GM10248 (cell line): ENCODE measurements around the gene MAP3K1.

Experiments used
- CTCF ChIA-PET: fragments of 300-600 bp; sonication (Branson Sonifier 250); formaldehyde crosslinking; extraction: SDS; loops from one replicate; lab custom pipeline; 2021; ENCODE audit warnings: antibody characterized with exemption; lab: Yijun Ruan, JAX
- POLR2A ChIA-PET: fragments of 350-650 bp; sonication (Branson Sonifier 250); formaldehyde crosslinking; extraction: SDS; loops from one replicate; lab custom pipeline; 2020; ENCODE audit warnings: antibody characterized with exemption; lab: Yijun Ruan, JAX
- DNase-seq: peaks from one replicate; pipeline ENCODE4 v3.0.0; 2012; ENCODE audit errors: extremely low spot score
- TF ChIP-seq, protein P1 (sequence below): IDR thresholded peaks from 2 replicates; pipeline ENCODE4 v1.5.1; 2012; ENCODE audit warnings: mild to moderate bottlenecking, low read depth; ENCODE audit errors: extremely low read depth, missing control alignments, control extremely low read depth

The MAP3K1 gene

DNA sequence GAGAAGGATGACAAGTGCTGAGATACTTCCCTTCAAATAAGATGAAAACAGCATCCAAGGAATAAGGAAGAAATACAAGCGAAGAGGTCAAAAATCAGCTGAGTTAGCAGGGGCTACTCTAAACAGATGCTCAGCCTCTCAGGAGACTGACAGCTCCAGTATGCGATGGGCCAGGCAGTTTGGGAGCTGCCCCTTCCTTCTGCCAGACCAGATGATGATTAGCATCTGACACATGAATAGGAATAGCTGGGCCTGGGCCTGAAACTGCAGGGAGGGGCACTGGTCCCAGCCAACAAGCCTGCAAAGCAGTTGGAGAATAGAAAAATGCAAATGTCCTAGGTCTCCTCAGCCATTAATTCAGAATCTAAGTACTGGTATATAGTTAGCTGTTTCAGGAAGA, 13.1 kb upstream of the MAP3K1 start:
- DNase-seq: no peak
- ChIA-PET POLR2A (no interaction called here), CTCF (interaction anchor here (0.9 to 1.6 kb wide), 7 partner anchors 9 to 531 kb away, joined by 3 to 5 read pairs (median 3); no protein-coding TSS in a partner anchor)
- TF ChIP-seq, protein P1, sequence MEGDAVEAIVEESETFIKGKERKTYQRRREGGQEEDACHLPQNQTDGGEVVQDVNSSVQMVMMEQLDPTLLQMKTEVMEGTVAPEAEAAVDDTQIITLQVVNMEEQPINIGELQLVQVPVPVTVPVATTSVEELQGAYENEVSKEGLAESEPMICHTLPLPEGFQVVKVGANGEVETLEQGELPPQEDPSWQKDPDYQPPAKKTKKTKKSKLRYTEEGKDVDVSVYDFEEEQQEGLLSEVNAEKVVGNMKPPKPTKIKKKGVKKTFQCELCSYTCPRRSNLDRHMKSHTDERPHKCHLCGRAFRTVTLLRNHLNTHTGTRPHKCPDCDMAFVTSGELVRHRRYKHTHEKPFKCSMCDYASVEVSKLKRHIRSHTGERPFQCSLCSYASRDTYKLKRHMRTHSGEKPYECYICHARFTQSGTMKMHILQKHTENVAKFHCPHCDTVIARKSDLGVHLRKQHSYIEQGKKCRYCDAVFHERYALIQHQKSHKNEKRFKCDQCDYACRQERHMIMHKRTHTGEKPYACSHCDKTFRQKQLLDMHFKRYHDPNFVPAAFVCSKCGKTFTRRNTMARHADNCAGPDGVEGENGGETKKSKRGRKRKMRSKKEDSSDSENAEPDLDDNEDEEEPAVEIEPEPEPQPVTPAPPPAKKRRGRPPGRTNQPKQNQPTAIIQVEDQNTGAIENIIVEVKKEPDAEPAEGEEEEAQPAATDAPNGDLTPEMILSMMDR: no peak

DNA sequence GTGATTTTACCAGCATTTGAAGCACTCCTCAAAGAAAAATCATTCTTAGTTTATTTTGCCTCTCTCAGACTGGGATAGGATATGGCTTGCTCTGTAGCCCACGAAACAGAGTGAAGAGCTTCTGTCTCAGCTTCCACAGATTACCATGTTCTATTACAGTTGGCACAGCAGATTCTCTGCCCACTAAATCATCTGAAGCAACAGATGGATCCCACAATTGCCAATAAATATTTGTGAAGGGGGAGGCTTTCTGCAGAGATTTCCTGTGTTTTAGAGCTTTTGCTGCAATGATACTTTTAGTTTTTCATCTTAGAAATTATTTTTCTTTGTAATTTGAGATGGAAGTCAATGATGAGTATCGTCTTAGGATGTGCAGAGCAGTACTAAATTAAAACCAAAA, 12.3 kb upstream of the MAP3K1 start:
- POLR2A ChIA-PET: interaction anchor here (0.5 kb wide), 1 partner anchor 1496 kb away, joined by 3 read pairs; the partner anchor contains the start of gene DHX29
- no peak for DNase-seq
- CTCF ChIA-PET: interaction anchor here (0.9 to 1.6 kb wide), 5 partner anchors 10 to 115 kb away, joined by 3 read pairs; no protein-coding TSS in a partner anchor
- TF ChIP-seq, protein P1: no peak

DNA sequence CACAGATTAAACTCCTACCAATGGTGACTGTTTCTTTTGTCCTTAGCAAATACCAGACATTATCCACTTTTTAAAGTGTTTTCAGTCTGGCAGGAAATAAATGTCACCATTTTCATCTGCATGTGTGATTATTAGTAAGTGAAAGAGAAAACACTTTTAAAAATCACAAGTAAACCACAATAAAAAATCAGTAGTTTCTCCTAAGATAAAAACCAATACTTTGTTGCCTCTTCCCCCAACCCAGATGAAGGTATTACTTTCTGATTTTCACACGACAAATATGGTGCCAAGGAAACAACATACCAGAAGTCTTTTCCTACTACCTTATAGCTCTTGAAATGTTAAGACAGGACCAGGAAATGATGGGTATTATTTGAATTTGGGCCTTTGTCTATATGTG, 11.5 kb upstream of the MAP3K1 start:
- CTCF ChIA-PET: interaction anchor here (1.5 kb wide), 1 partner anchor 10 kb away, joined by 3 read pairs; no protein-coding TSS in a partner anchor
- no peak for DNase-seq
- TF ChIP-seq, protein P1: no peak
- POLR2A ChIA-PET: no interaction called here

DNA sequence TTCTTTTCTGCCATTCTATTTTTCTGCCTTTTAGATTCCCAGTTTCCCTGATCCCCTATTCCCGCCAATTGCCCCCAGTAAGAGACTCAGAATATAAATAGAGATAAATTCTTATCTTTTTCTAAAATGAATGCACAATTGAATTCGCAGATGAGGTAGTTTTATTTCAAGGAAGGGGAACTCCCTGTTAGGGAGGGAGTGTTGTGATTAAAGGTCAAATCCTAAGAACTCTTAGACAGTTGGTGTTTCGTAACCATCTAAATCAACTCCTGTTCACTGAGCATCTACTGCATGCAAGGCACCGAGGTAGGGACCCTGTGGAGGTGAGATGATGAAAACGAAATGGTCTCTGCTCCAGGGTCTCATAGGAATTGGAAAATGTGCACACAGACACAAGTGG, 7.7 kb upstream of the MAP3K1 start:
- ChIA-PET POLR2A (no interaction called here), CTCF (no interaction called here)
- no peak for DNase-seq
- TF ChIP-seq, protein P1: no peak

DNA sequence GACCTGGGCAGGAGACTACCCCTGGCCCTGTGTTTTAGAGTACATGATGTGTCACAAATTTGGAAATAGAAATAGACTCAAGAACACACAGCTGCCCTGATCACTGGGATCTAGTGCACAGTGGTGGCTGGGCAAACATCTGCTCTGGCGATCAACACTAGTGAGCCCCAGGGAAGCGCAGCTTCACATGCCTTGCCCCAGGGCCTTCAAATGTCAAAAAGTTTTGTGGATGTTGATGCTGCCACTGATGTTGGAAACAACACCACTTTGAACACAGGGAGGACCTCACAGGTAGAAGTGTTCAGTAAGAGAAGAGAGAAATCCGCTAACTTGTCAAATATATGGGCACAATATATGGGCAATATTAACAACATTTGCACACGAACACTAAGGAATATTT, 7.1 kb upstream of the MAP3K1 start:
- POLR2A ChIA-PET: no interaction called here
- CTCF ChIA-PET: no interaction called here
- no peak for DNase-seq
- TF ChIP-seq, protein P1: no peak

DNA sequence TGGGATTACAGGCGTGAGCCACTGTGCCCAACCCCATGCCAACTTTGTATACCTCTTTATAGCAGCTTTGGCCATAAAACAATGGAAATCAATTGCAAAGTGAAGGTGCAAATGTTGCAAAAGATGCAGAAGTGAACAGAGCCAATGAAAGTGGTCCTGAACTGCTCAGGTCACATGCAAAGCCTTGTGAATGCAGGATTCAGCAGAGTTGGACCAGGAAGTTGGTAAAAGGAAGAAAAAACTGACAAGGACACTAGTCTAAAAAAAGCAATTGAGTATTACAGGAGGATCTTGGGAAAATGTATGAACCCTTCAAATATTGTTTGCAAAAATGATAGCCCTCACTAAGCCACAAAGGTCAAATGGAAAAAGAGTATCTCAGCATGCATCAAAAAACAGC, 4.5 kb upstream of the MAP3K1 start:
- ChIA-PET CTCF (no interaction called here), POLR2A (no interaction called here)
- DNase-seq: no peak
- TF ChIP-seq, protein P1: no peak
